Liver (tissue), 9 donors: ENCODE data around the gene SHISAL1. TPM values are rescaled to one million over a fixed set of nuclear protein-coding genes. Genes with fewer than 3 reads are reported as not detected.

Experiments
- DNase-seq: peaks from one replicate; pipeline ENCODE4 v3.0.0-alpha.2; 2017; ENCODE audit warnings: low spot score
- H3K27ac ChIP-seq, 2 donors: one replicate each; pipeline ENCODE4 v1.7.0; 2013; ENCODE audit warnings: inconsistent platforms in 2 of 2, low read length in 2 of 2, control low read depth in 1 of 2, low read depth in 1 of 2, mild to moderate bottlenecking in 1 of 2
- H3K27me3 ChIP-seq, 4 donors: one replicate each; pipeline versions ENCODE4 v1.6.1 to v1.7.0; 2013; ENCODE audit warnings: low read length in 3 of 4, inconsistent platforms in 1 of 4, mild to moderate bottlenecking in 1 of 4, moderate library complexity in 1 of 4; ENCODE audit not compliant: control insufficient read depth in 4 of 4, insufficient read depth in 4 of 4
- H3K36me3 ChIP-seq, 4 donors: one replicate each; pipeline versions ENCODE4 v1.6.1 to v1.7.0; 2013; ENCODE audit warnings: low read length in 3 of 4, mild to moderate bottlenecking in 3 of 4, low read depth in 1 of 4, moderate library complexity in 1 of 4; ENCODE audit not compliant: control insufficient read depth in 4 of 4, insufficient read depth in 3 of 4
- H3K4me1 ChIP-seq, 4 donors: one replicate each; pipeline versions ENCODE4 v1.6.1 to v1.7.0; 2013; ENCODE audit warnings: low read length in 3 of 4, mild to moderate bottlenecking in 3 of 4, moderate library complexity in 1 of 4; ENCODE audit not compliant: control insufficient read depth in 4 of 4, insufficient read depth in 4 of 4
- H3K4me3 ChIP-seq, 3 donors: one replicate each; pipeline versions ENCODE4 v1.6.1 to v1.7.0; 2013; ENCODE audit warnings: low read length in 3 of 3, control low read depth in 1 of 3, low read depth in 1 of 3, mild to moderate bottlenecking in 1 of 3
- H3K9ac ChIP-seq, 2 donors: one replicate each; pipeline ENCODE4 v1.7.0; 2013; ENCODE audit warnings: low read length in 2 of 2, mild to moderate bottlenecking in 2 of 2, moderate library complexity in 2 of 2, control low read depth in 1 of 2, low read depth in 1 of 2
- H3K9me3 ChIP-seq, 4 donors: one replicate each; pipeline versions ENCODE4 v1.6.1 to v1.7.0; 2013; ENCODE audit warnings: low read length in 3 of 4; ENCODE audit not compliant: control insufficient read depth in 4 of 4
- ATF3 ChIP-seq: IDR thresholded peaks from 2 replicates; pipeline ENCODE4 v1.6.1; 2016; ENCODE audit warnings: antibody characterized with exemption
- CTCF ChIP-seq: fragments of 150-350 bp; IDR thresholded peaks from 2 replicates; pipeline ENCODE4 v1.5.1; 2017; ENCODE audit warnings: improper control_type of control experiment, low read depth, low read length; ENCODE audit not compliant: missing input control
- EGR1 ChIP-seq, 2 donors: IDR thresholded peaks; 2 replicates each; pipeline ENCODE4 v1.6.1; 2016 to 2018; ENCODE audit warnings: antibody characterized with exemption in 2 of 2, low read depth in 2 of 2
- FOXA1 ChIP-seq: IDR thresholded peaks from 2 replicates; pipeline ENCODE4 v1.6.1; 2016; ENCODE audit warnings: antibody characterized with exemption
- FOXA2 ChIP-seq: IDR thresholded peaks from 2 replicates; pipeline ENCODE4 v1.6.1; 2016; ENCODE audit warnings: antibody characterized with exemption
- GABPA ChIP-seq, 2 donors: IDR thresholded peaks in 1 of 2; conservative IDR thresholded peaks in 1 of 2; 2 replicates each; pipeline ENCODE4 v1.6.1; 2016; ENCODE audit warnings: antibody characterized with exemption in 2 of 2, mild to moderate bottlenecking in 1 of 2, moderate library complexity in 1 of 2
- HNF4A ChIP-seq, 2 donors: conservative IDR thresholded peaks; 2 replicates each; pipeline ENCODE4 v1.6.1; 2016; ENCODE audit warnings: antibody characterized with exemption in 2 of 2, mild to moderate bottlenecking in 2 of 2
- HNF4G ChIP-seq: IDR thresholded peaks from 2 replicates; pipeline ENCODE4 v1.6.1; 2016; ENCODE audit warnings: antibody characterized with exemption
- JUND ChIP-seq, 2 donors: IDR thresholded peaks; 2 replicates each; pipeline ENCODE4 v1.6.1; 2016; ENCODE audit warnings: antibody characterized with exemption in 2 of 2
- MAX ChIP-seq: IDR thresholded peaks from 2 replicates; pipeline ENCODE4 v1.6.1; 2016; ENCODE audit warnings: antibody characterized with exemption
- NR2F2 ChIP-seq: IDR thresholded peaks from 2 replicates; pipeline ENCODE4 v1.6.1; 2016; ENCODE audit warnings: antibody characterized with exemption
- RAD21 ChIP-seq, 2 donors: IDR thresholded peaks; 2 replicates each; pipeline ENCODE4 v1.6.1; 2016; ENCODE audit warnings: antibody characterized with exemption in 2 of 2, mild to moderate bottlenecking in 2 of 2
- REST ChIP-seq: IDR thresholded peaks from 2 replicates; pipeline ENCODE4 v1.6.1; 2016; ENCODE audit warnings: antibody characterized with exemption, mild to moderate bottlenecking
- RXRA ChIP-seq, 2 donors: IDR thresholded peaks; 2 replicates each; pipeline ENCODE4 v1.6.1; 2017 to 2018; ENCODE audit warnings: antibody characterized with exemption in 2 of 2, mild to moderate bottlenecking in 1 of 2
- SP1 ChIP-seq: IDR thresholded peaks from 2 replicates; pipeline ENCODE4 v1.6.1; 2018; ENCODE audit warnings: antibody characterized with exemption, mild to moderate bottlenecking
- TAF1 ChIP-seq: conservative IDR thresholded peaks from 2 replicates; pipeline ENCODE4 v1.6.1; 2016; ENCODE audit warnings: antibody characterized with exemption, mild to moderate bottlenecking
- YY1 ChIP-seq: IDR thresholded peaks from 2 replicates; pipeline ENCODE4 v1.6.1; 2016; ENCODE audit warnings: antibody characterized with exemption, mild to moderate bottlenecking
- ZBTB33 ChIP-seq: IDR thresholded peaks from 2 replicates; pipeline ENCODE4 v1.6.1; 2016; ENCODE audit warnings: antibody characterized with exemption
- WGBS: extraction: QIAGEN DNeasy Blood & Tissue Kit; methylation state at CpG from one replicate; pipeline ENCODE4 v1.1.7; 2013; 5-methylcytosine and 5-hydroxymethylcytosine counted together
- polyA plus RNA-seq, 2 donors: library from polyadenylated mRNA; stranded (reverse) in 1 of 2; unstranded in 1 of 2; fragments of 200-250 nt in 1 of 2; fragments of >200 nt in 1 of 2; fragmentation: Nextera tagmentation in 1 of 2; extraction: Ambion mirVana in 1 of 2; gene quantifications; one replicate each; pipeline versions ENCODE4 v1.2.1 to v1.2.3, GENCODE V29; 2013 to 2015
- total RNA-seq, 2 donors: library from RNA; depleted of rRNA; stranded (reverse); fragments of >200 nt; gene quantifications; one replicate each; pipeline ENCODE4 v1.2.3, GENCODE V29; 2014
- donor health status: healthy.
- donor health status: healthy.
- donor health status: healthy.
- donor health status: healthy.
- donor health status: healthy.

Gene SHISAL1
- total and polyA plus RNA-seq, 4 donors = 0.07 to 0.17 (median 0.13) TPM

GRCh38 chr22:44224166-44224565, 88.6 kb downstream of the SHISAL1 start:
- Histone ChIP-seq H3K27me3 (peaks cover 0 to 5% (median 0%) of the 10 kb centered on the region in 4 donors), H3K27ac (no peak overlapping the region), H3K36me3 (no peaks in the 10 kb centered on the region), H3K9ac (no peak overlapping the region), H3K9me3 (peaks cover 4 to 9% (median 4%) of the 10 kb centered on the region in 4 donors), H3K4me1 (no peaks in the 10 kb centered on the region), H3K4me3 (no peak overlapping the region)
- WGBS = 62% methylated on average over 12 of the region's 12 CpGs
- no peak for DNase-seq
- no peak for TF ChIP-seq HNF4G
- TF ChIP-seq MAX = no peak
- no peak for TF ChIP-seq CTCF
- no peak for TF ChIP-seq NR2F2
- TF ChIP-seq YY1 = no peak
- no peak for TF ChIP-seq EGR1 (IDR thresholded peaks at IDR 0.05; ENCODE audit: low read depth in 2 of 2)
- no peak for TF ChIP-seq ATF3
- TF ChIP-seq HNF4A (conservative IDR thresholded peaks at IDR 0.05) = no peak
- TF ChIP-seq TAF1 = no peak
- TF ChIP-seq FOXA1 = no peak
- TF ChIP-seq RAD21 (IDR thresholded peaks at IDR 0.05) = no peak
- TF ChIP-seq FOXA2 = no peak
- no peak for TF ChIP-seq JUND (IDR thresholded peaks at IDR 0.05)

- TF ChIP-seq RXRA (IDR thresholded peaks at IDR 0.05) (no peak), FOXA2 (no peak), JUND (IDR thresholded peaks at IDR 0.05) (no peak), YY1 (no peak), FOXA1 (no peak), ATF3 (no peak), MAX (no peak), HNF4G (no peak), SP1 (no peak), EGR1 (IDR thresholded peaks at IDR 0.05; ENCODE audit: low read depth in 2 of 2) (no peak), REST (no peak), RAD21 (IDR thresholded peaks at IDR 0.05) (no peak), CTCF (no peak), ZBTB33 (no peak), NR2F2 (no peak), GABPA (IDR thresholded peaks at IDR 0.05 in 1 of 2, conservative IDR thresholded peaks at IDR 0.05 in 1 of 2) (no peak)
- Histone ChIP-seq H3K27ac (no peak overlapping the region), H3K9ac (no peak overlapping the region), H3K4me1 (no peaks in the 10 kb centered on the region), H3K9me3 (peaks cover 0 to 4% (median 1%) of the 10 kb centered on the region in 4 donors), H3K36me3 (no peaks in the 10 kb centered on the region), H3K4me3 (no peak overlapping the region), H3K27me3 (peaks cover 0 to 5% (median 0%) of the 10 kb centered on the region in 4 donors)
- WGBS = 83% methylated on average over 11 of the region's 11 CpGs
- no peak for DNase-seq
These were observed 90.9 kb downstream of the SHISAL1 start for GRCh38 chr22:44221710-44222475.
